IPS-20b (cell line): ENCODE measurements around the gene BPIFB1.

Source experiments
- H3K27ac ChIP-seq: one replicate; pipeline ENCODE4 v1.5.1; 2013; ENCODE audit warnings: low read length
- H3K27me3 ChIP-seq: 2 replicates; pipeline ENCODE4 v1.6.1; 2013; ENCODE audit warnings: mild to moderate bottlenecking, low read length, inconsistent platforms; ENCODE audit not compliant: insufficient read depth
- H3K36me3 ChIP-seq: 2 replicates; pipeline ENCODE4 v1.6.1; 2013; ENCODE audit warnings: low read depth, mild to moderate bottlenecking, inconsistent platforms, low read length, moderate library complexity; ENCODE audit not compliant: insufficient read depth
- H3K4me1 ChIP-seq: 2 replicates; pipeline ENCODE4 v1.6.1; 2013; ENCODE audit warnings: mild to moderate bottlenecking, control low read depth, inconsistent platforms, low read length, moderate library complexity; ENCODE audit not compliant: insufficient read depth
- H3K4me3 ChIP-seq: 2 replicates; pipeline ENCODE4 v1.5.1; 2013; ENCODE audit warnings: mild to moderate bottlenecking, low read length, inconsistent platforms
- H3K9ac ChIP-seq: 2 replicates; pipeline ENCODE4 v1.6.1; 2013; ENCODE audit warnings: low read depth, mild to moderate bottlenecking, inconsistent platforms, low read length, moderate library complexity
- H3K9me3 ChIP-seq: 2 replicates; pipeline ENCODE4 v1.6.1; 2013; ENCODE audit warnings: mild to moderate bottlenecking, low read depth, low read length, inconsistent platforms; ENCODE audit not compliant: insufficient read depth

Gene BPIFB1

GRCh38 chr20:33282991-33283555 lies at the start of gene BPIFB1:
Gene BPIFB1 (plus strand): TSS chr20:33283214. CDS start chr20:33286074, 2,860 bp downstream.
- Histone ChIP-seq H3K4me1 (no peaks in the 10 kb centered on the region), H3K9ac (no peak within 1 kb of the TSS), H3K27ac (no peak within 1 kb of the TSS), H3K36me3 (no peaks in the 10 kb centered on the region), H3K4me3 (no peak within 1 kb of the TSS), H3K27me3 (no peaks in the 10 kb centered on the region; the same call in 1 of the 2 replicates), H3K9me3 (no peaks in the 10 kb centered on the region)

GRCh38 chr20:33234050-33234449 lies 49.0 kb upstream of the BPIFB1 start:
- Histone ChIP-seq H3K9ac (no peak overlapping the region), H3K4me1 (no peaks in the 10 kb centered on the region), H3K27me3 (peaks cover 8% of the 10 kb centered on the region; the same call in 1 of the 2 replicates), H3K9me3 (no peaks in the 10 kb centered on the region), H3K27ac (no peak overlapping the region), H3K4me3 (no peak overlapping the region), H3K36me3 (no peaks in the 10 kb centered on the region)

GRCh38 chr20:33235696-33236095 lies 47.3 kb upstream of the BPIFB1 start, which contains the start of gene BPIFA1:
Gene BPIFA1 (plus strand): TSS chr20:33235996. CDS start chr20:33237712, 1,716 bp downstream.
- no peaks in the 10 kb centered on the region for H3K36me3 ChIP-seq
- H3K9ac ChIP-seq: no peak within 1 kb of the TSS
- no peak within 1 kb of the TSS for H3K4me3 ChIP-seq
- H3K27me3 ChIP-seq: peaks cover 8% of the 10 kb centered on the region; the same call in 1 of the 2 replicates
- H3K27ac ChIP-seq: no peak within 1 kb of the TSS
- no peaks in the 10 kb centered on the region for H3K4me1 ChIP-seq
- no peaks in the 10 kb centered on the region for H3K9me3 ChIP-seq

- no peak overlapping the region for H3K27ac ChIP-seq
- no peaks in the 10 kb centered on the region for H3K4me1 ChIP-seq
- H3K4me3 ChIP-seq: no peak overlapping the region
- H3K9ac ChIP-seq: no peak overlapping the region
- peaks cover 8% of the 10 kb centered on the region; the same call in 1 of the 2 replicates for H3K27me3 ChIP-seq
- no peaks in the 10 kb centered on the region for H3K36me3 ChIP-seq
- H3K9me3 ChIP-seq: no peaks in the 10 kb centered on the region
Observed at GRCh38 chr20:33236351-33236750, 46.7 kb upstream of the BPIFB1 start.

- H3K4me1 ChIP-seq: no peaks in the 10 kb centered on the region
- H3K27ac ChIP-seq: no peak overlapping the region
- H3K27me3 ChIP-seq: peaks cover 8% of the 10 kb centered on the region; the same call in 1 of the 2 replicates
- H3K36me3 ChIP-seq: no peaks in the 10 kb centered on the region
- H3K4me3 ChIP-seq: no peak overlapping the region
- no peak overlapping the region for H3K9ac ChIP-seq
- H3K9me3 ChIP-seq: no peaks in the 10 kb centered on the region
Observed at GRCh38 chr20:33237989-33238388, 45.0 kb upstream of the BPIFB1 start.

GRCh38 chr20:33239418-33239817 lies 43.6 kb upstream of the BPIFB1 start:
- Histone ChIP-seq H3K36me3 (no peaks in the 10 kb centered on the region), H3K9me3 (no peaks in the 10 kb centered on the region), H3K9ac (no peak overlapping the region), H3K4me3 (no peak overlapping the region), H3K27ac (no peak overlapping the region), H3K4me1 (no peaks in the 10 kb centered on the region), H3K27me3 (peaks cover 8% of the 10 kb centered on the region; the same call in 1 of the 2 replicates)

GRCh38 chr20:33239979-33240736 lies 42.9 kb upstream of the BPIFB1 start:
- Histone ChIP-seq H3K36me3 (no peaks in the 10 kb centered on the region), H3K9me3 (no peaks in the 10 kb centered on the region), H3K4me1 (no peaks in the 10 kb centered on the region), H3K27me3 (peaks cover 8% of the 10 kb centered on the region; the same call in 1 of the 2 replicates), H3K9ac (no peak overlapping the region), H3K4me3 (no peak overlapping the region), H3K27ac (no peak overlapping the region)

GRCh38 chr20:33240923-33241322 lies 42.1 kb upstream of the BPIFB1 start:
- Histone ChIP-seq H3K9me3 (no peaks in the 10 kb centered on the region), H3K27ac (no peak overlapping the region), H3K36me3 (no peaks in the 10 kb centered on the region), H3K27me3 (peaks cover 8% of the 10 kb centered on the region; the same call in 1 of the 2 replicates), H3K4me3 (no peak overlapping the region), H3K9ac (no peak overlapping the region), H3K4me1 (no peaks in the 10 kb centered on the region)

- no peaks in the 10 kb centered on the region; the same call in 1 of the 2 replicates for H3K27me3 ChIP-seq
- H3K27ac ChIP-seq: no peak overlapping the region
- H3K36me3 ChIP-seq: no peaks in the 10 kb centered on the region
- no peak overlapping the region for H3K9ac ChIP-seq
- H3K4me3 ChIP-seq: no peak overlapping the region
- no peaks in the 10 kb centered on the region for H3K9me3 ChIP-seq
- no peaks in the 10 kb centered on the region for H3K4me1 ChIP-seq
Observed at GRCh38 chr20:33242319-33243100, 40.5 kb upstream of the BPIFB1 start.

GRCh38 chr20:33246077-33246476 lies 36.9 kb upstream of the BPIFB1 start:
- Histone ChIP-seq H3K27me3 (no peaks in the 10 kb centered on the region; the same call in 1 of the 2 replicates), H3K36me3 (no peaks in the 10 kb centered on the region), H3K4me3 (no peak overlapping the region)

GRCh38 chr20:33249456-33249855 lies 33.6 kb upstream of the BPIFB1 start:
- H3K4me1 ChIP-seq: no peaks in the 10 kb centered on the region
- H3K27ac ChIP-seq: no peak overlapping the region
- H3K9ac ChIP-seq: no peak overlapping the region
- H3K4me3 ChIP-seq: no peak overlapping the region
- no peaks in the 10 kb centered on the region for H3K27me3 ChIP-seq
- no peaks in the 10 kb centered on the region for H3K36me3 ChIP-seq
- no peaks in the 10 kb centered on the region for H3K9me3 ChIP-seq

More at GRCh38 chr20:33246077-33246476, 36.9 kb upstream of the BPIFB1 start:
- Histone ChIP-seq H3K27ac (no peak overlapping the region), H3K9ac (no peak overlapping the region), H3K9me3 (no peaks in the 10 kb centered on the region), H3K4me1 (no peaks in the 10 kb centered on the region)
